TTC549 (cell line): ENCODE results near the gene TMEM147.
"Not testable (repeated sequence)": the region's sequence is repeated elsewhere in the genome, so short reads cannot be mapped to it uniquely, and the experiment has no call there.

ENCODE experiments used
- FAIRE-seq: peaks from 2 replicates; lab custom pipeline; 2012; peaks lifted over from hg19 to GRCh38; lab: Jason Lieb, UNC

Gene TMEM147

DNA sequence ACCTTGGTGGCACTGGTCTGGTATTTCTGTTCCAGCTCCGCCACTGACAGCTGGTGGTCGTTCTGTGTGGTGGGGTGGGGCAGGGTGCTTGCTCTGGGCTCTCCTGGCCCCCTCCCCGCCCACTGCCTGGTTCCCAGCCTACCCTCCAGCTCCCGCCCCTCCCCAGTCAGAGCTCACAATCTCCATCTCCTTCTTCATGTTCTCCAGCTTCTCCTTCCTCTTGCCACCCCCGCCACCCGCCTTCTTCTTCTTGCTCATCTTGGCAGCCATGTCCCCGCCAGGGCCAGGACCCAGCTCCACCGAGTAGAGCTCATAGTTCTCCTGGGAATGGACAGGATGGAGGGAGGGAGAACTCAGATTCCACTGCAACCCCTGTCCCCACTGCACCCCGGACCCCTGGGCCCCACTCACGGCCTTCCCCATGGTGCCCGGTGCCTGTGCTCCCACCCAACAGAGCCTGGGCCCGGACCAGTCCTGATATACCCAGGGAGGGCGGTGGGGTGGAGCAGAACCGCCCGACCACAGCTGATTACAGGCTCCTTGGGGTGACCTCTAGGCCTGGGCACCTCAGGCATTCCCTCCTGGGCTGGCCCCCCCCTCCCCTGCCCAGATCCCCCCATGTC, 17.9 kb downstream of the TMEM147 start, which contains the start of gene ATP4A:
Gene ATP4A, minus strand, starts transcription at position 452 of the 623 bp plus-strand sequence. Its CDS starts 29 bp downstream, at position 423.
- no peak for FAIRE-seq

DNA sequence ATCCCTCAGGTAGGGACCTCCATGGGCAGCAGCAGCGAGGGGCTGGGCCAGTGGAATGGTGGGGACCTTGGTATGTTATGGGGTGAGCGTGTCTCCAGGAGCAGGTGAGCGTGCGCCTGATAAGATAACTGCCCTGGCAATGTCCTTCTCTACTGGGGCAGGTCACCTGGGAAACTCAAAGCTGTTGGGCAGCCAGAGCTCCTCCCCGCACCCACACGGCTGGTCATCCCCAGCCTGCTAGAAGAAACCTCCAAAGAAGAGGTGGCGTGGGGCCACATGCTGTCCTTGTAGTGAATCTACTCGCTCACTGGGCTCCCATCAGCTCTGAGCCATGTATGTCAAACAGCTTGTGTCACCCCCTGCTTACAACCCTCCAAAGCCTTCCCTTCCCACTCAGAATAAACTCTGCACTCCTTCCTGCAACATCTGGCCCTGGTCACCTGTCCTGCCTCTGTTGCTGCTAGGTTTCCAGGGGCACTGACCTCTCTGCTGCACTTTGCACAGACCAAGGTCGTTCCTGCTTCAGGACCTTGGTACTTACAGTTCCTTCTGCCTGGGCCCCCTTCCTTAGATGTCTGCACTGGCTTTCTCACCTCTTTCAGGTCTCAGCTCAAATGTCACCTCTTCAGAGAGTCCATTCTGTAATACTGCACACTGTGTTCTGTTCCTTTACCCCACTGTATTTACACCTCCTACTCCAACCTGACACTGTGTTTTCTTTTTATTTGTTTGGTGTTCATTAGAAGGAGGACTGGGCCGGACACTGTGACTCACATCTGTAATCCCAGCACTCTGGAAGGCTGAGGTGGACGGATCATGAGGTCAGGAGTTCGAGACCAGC, 19.8 kb downstream of the TMEM147 start:
- FAIRE-seq, result no peak

DNA sequence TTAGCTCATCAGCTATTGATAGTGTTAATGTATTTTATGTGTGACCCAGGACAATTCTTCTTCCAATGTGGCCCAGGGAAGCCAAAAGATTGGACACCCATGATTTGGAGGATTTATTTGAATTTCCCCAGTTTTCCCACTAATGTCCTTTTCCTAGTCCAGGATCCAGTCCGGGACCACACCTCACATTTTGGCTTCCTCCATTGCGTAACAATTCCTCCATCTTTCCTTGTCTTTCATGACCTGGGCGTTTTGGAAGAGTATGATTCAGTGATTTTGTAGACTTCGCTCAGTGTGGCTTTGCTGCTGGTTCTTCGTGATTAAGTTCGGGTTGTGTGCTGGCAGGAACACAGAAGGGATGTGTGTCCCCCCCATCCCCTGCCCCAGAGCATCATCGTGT, 21.3 kb downstream of the TMEM147 start:
- no peak for FAIRE-seq

DNA sequence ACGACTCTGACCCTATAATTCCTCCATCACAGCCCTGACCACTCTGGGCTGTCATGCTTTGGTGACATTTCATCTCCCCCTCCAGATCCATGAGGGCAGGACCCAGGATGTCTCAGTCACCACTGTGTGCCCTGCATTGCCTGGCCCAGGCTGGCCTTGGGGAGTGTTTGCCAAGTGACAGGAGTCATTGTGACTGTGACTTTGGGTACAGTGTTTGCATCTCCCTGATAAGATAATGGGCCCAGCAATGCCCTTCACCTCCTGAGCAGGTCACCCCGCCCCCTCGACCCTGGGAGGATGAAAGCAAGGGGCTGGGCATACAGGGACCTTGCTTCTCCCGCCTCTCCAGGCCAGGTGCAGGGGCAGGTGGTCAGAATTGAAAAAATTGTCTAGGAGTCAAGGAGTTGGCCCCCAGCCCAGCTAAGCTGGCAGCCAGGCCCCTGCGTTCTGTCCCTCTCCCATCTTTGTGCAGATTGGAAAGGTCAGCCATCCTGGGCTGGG, 23.9 kb downstream of the TMEM147 start:
- no peak for FAIRE-seq

DNA sequence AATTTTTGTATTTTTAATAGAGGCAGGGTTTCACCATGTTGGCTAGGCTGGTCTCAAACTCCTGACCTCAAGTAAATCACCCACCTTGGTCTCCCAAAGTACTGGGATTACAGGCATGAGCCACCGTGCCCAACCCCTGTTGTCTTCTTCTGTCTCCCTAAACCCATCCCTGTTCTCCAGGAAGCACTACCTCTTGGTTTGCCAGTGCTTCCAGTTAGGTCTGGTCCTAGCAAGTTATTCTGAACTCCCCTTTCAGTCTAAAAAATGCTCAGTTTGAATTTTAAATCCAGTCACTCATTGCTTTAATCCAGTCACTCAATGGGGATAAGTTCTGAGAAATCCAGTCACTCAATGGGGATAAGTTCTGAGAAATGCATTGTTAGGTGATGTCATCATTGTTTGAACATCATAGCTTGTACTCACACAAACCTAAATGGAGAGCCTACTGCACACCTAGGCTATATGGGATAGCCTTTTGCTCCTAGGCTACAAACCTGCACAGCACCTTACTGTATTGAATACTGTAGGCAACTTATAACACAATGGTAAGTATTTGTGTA, 26.1 kb downstream of the TMEM147 start:
- no peak for FAIRE-seq

DNA sequence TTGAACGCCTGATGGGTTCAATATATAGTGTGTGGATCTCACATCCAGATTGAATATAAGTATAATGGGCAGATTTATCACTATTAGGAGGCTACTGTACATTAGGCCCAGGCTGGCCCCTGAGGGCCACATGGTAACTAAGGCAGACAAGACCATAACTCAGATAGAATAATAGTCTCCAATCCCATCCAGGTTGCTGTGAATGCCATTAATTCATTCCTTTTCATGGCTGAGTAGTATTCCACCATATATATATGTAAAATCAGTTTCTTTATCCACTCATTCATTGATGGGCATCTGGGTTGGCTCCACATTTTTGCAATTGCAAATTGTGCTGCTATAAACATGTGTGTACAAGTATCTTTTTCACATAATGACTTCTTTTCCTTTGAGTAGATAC, 32.5 kb downstream of the TMEM147 start:
- FAIRE-seq, result no peak

DNA sequence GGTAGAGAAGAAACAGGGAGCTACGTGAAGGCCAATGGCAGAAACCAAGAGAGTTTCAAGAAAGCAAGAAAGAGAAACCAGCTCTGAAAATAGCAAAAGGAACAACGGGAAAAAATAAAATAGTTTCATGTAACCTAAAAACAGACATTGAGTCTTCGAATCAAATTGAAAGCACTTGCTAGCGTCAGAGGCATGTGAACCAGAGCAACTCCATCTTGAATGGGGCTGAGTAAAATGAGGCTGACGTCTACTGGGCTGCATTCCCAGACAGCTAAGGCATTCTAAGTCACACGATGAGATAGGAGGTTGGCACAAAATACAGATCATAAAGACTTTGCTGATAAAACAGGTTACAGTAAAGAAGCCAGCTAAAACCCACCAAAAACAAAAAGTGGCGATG, 33.3 kb downstream of the TMEM147 start:
- FAIRE-seq, result no peak

DNA sequence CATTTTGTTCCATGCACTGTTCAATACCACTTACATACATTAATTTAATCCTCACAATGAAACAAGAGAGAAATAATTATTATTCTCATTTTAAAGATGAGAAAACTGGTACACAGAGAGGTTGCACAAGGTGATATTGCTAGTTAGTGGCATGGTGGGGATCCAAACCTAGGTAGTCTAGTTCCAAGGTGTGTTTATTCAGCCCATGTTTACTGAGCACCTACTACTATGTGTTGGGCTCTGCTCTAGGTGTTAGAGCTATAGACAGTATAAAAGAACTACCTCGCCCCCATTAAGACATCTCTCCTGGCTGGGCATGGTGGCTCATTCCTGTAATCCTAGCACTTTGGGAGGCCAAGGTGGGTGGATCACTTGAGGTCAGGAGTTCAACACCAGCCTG, 37.3 kb downstream of the TMEM147 start:
- FAIRE-seq, result no peak

DNA sequence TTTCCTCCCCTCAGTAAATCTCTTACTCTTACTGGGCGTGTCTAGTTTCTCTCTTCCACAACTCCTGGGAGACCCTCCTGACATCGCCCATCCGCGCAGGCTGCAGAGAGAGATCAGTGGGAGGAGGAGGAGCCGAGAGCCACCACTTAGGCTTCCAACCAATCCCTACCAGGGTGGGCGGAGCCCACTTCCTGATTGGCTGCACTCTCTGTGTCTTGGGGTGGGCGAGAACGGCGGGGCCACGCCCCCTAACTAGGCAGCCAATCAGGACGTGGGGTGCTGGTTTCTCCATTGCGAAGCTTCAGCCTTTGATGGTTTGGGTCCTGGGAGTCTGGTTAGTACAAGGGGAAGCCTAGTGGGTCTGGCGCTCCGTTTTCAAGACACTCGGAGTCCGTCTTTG, 40.4 kb downstream of the TMEM147 start, which contains the start of gene PMIS2:
Gene PMIS2, plus strand, starts transcription at position 326 of the 400 bp plus-strand sequence. CDS start 87 bp downstream, outside the sequence.
- no peak for FAIRE-seq

DNA sequence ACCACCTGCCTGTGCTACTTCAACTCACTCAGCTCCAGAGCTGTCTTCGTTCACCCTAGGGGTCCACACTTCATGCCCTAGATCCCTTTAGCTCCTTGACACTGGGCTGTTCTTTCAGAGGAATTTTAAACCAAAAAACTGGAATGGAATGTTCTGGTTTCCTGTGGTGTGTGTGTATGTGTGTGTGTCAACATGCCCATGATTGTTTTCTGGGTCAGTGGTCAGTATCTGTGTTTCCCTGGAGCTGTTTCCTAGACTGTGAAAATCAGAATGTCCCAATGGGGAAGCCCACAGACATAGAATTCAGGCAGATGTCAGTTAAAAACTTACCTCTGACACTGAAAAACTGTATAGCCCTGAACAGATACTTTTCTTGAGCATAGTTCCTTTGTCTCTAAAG, 41.9 kb downstream of the TMEM147 start:
- FAIRE-seq, result no peak

DNA sequence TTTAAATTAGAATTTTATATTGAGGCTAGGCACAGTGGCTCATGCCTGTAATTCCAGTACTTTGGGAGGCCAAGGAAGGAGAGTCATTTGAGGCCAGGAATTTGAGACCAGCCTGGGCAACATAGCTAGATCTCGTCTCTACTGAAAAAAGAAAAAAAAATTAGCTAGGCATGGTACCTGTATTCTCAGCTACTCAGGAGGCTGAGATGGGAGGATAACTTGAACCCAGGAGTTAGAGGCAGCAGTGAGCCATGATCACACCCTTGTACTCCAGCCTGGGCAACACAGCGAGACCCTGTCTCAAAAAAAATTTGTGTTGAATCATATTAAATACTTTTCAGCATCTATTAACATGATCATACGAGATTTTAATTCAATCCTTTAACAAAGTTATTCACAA, 45.4 kb downstream of the TMEM147 start:
- no peak for FAIRE-seq

DNA sequence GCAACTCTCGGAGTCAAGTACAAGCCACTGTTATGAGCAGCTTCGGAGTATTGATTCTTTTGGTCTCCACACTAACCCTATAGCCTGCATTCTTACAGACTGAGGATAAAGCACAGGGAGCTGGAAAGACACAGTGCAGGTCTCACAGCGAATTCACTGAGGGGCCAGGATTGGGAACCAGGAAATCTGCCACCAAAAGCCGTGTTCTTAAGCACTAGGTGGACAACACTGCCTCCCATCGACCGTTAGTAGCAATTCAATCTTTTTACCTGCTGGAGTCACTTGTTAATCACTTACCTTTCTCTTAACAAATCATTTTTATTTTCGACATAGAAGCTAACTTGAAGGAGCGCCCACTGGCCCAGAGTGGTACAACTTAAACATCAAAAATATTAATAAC, 46.8 kb downstream of the TMEM147 start:
- FAIRE-seq, result no peak

DNA sequence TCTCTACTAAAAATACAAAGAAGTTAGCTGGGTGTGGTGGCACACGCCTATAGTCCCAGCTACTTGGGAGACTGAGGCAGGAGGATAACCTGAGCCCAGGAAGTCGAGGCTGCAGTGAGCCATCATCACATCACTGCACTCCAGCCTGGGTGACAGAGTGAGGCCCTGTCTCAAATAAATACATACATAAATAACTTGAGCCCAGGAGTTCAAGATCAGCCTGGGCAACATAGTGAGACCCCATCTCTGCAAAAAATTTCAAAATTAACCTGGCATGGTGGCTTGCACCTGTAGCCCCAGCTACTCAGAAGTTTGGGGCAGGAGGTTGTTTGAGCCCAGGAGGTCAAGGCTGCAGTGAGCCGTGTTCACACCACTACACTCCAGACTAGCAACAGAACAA, 49.6 kb downstream of the TMEM147 start:
- FAIRE-seq, result not testable (repeated sequence)

DNA sequence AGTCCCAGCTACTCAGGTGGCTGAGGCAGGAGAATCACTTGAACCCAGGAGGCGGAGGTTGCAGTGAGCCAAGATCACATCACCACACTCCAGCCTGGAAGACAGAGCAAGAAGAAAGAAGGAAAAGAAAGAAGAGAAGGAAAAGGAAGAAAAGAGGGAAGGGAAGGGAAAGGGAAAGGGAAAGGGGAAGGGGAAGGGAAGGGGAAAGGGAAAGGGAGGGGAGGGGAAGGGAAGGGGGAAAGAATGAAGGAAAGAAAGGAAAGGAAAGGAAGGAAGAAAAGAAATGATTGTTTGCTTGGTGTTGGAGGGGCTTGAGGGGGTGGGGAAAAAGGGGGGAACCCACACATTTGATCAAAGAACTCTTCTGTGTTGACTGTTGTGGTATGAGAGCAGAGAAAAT, 50.5 kb downstream of the TMEM147 start:
- no peak for FAIRE-seq

DNA sequence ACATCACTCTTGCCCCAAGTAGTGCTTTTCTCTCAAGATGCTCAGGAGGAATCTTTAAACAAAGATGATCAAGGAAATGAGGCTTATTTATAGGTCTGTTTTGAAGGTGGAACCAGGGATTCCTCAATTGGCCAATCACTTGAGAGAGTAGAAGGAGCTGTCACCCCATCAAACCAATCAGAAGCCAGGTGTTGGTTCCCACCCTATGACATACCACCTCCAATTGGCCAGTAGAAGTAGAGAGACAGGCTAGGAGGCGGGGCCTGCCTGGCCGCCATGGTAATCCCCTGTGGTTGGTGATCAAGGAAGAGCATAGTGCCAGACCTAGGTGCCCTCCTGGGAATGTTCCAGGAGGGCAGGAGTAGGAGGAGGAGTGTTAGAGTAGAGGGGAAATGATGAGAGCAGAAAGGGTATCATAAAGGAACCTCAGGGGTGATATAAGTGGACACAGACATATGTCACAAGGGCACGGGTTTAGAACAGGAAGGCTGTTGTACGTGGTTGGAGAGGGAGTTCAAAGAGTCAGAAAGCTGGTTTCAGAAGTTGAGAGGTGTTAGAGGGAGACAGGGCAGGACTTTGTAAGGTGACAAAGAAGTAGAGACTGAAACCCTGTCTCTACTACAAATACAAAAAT, 51.1 kb downstream of the TMEM147 start:
- FAIRE-seq, result no peak
